SW 1271 (cell line): ENCODE data around the gene NAA80.
"Not testable (repeated sequence)": the region's sequence is repeated elsewhere in the genome, so short reads cannot be mapped to it uniquely, and the experiment has no call there.

ENCODE experiments used
- DNase-seq, 2 experiments: peaks; one replicate each; lab custom pipeline; 2025; lab: John Stamatoyannopoulos, UW

The NAA80 gene

GRCh38 chr3:50314342-50314741 is 15.1 kb upstream of the NAA80 start:
- DNase-seq, result no peak

- not testable (repeated sequence) for DNase-seq
These were observed 12.8 kb upstream of the NAA80 start for GRCh38 chr3:50312041-50312440.

DNA sequence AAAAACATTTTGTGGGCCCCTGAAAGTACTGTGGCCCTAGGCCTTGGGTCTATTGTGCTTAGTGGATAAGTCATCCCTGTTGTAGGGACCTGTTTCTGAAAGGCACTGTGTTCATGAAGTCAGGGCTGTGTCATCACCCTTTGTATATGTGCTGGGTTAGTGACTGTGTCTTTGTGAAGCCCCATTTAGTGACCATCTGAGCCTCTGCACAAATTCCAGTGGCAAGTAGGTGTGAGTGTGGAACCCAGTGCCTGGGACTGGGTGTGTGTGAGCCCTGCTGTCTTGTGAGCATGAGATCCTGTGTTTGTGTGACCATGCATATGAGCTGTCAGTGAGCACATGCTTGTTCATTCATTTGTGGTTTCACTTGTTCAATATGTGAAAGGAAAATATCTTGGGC is 5.4 kb upstream of the NAA80 start:
- DNase-seq, result no peak

- no peak for DNase-seq
These were observed 4.0 kb upstream of the NAA80 start, which contains the start of gene HYAL1 for GRCh38 chr3:50303013-50303815. HYAL1 (minus strand) TSS chr3:50303574; CDS start chr3:50302956, 618 bp downstream.

DNA sequence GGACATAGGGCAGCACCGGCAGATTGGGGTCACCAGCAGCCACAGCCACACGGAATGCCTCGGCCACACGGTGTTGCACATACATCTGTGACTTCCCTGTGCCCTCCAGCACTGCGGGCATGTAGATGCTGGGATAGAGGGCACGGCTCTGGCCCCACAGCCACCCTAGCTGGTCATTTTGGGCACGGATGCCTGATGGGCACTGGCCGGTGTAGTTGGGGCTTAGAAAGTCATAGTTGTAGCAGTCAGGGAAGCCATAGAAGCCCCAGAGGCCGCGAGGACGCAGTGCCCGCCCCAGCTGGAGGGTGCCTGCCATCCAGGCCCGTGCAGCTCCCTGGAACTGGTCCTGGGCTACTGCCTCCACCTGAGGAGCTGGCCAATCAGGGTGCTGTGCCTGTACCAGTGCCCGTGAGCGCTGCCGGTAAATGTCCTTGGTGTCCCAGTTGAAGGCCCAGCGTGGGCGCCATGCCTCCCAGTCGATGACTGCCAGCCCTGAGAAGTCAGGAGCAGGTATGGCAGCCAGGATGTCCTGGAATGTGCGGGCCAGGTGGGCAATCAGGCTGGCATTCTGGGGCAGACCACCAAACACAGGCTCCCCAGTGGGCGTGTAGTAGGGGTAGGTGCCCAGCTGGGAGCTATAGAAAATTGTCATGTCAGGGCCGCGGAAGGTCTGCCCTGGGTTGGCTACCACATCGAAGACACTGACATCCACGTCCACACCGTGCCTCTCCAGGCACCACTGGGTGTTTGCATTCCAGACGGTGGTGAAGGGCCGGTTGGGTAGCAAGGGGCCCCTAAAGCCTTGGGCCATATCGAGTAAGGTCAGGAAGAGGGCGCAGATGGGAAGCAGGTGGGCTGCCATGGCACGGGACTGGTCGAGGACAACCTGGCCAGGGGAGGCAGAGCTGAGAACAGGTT is 3.1 kb upstream of the NAA80 start:
- no peak for DNase-seq

DNA sequence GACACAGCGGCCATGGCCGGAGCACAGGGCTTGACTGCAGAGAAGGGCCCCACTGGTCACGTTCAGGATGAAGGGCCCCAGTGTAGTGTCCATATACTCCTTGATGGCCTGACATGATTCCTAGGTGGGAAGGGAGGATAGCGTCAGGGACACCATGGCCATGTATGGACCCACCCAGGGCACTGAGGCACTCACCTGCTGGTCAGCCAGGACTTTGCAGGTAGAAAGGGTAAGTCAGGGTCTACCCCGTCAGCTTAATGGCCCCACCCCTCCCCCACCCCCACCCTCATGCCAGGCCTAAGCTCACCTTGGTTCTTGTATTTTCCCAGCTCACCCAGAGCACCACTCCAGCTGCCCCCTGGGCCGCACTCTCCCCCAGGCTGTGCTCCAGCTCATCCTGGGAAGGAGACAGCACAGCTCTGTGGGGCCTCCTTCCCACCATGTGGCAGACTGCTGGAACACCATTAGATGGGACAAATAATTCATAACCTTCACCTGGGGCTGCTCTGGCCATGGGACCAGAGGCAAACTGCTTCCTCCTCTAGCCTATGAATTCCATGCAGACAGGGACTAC is 1.6 kb upstream of the NAA80 start:
- DNase-seq, result no peak

DNA sequence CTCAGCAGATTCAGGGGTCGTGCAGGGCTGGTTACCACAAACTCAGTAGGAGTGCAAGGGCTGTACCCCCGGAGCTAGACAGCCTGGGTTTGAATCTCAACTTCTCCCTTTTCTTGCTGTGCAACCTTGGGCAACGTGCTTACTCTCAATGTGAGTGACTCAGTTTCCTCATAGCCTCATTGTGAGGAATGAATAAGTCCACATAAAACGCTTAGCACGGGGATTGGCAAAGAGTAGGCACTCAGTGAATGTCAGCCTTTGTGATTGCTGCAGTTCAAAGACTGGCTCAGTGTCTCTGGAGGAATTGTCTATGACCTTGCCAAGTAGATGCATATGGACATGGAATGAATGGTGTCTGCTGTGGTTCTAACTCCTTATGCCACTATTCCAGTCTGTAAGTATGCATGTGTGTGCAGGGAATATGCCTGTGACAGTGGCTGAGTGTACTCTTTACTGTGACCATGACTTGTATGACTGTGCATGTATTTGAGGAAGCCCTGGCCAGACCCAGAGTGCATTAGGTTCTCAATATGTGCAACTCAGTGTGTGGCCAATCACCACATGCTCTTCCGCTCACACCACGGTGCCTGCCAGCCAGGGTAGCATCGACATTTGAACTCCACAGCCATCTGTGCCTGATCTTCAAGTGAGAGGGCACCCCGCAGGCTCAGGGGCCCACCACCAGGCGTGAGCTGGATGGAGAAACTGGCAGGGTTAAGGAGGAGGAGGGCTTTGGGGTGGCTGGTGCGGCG is 900 bp upstream of the NAA80 start:
- DNase-seq, result no peak

DNA sequence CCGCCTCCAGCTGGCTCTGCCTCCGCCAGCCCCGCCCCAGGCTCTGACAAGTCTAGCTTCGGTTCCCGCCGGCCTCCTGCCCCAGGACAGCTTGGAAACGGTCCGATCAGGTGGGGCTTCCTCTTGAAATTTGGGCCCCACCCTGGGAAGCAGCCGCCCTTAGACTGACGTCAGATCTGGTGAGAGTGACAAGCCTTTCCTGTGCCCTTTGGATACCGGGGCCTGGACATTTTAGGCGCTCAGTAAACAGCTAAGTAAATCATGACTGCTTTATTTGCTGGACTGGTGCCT is 378 bp upstream of the NAA80 start:
- no peak for DNase-seq

DNA sequence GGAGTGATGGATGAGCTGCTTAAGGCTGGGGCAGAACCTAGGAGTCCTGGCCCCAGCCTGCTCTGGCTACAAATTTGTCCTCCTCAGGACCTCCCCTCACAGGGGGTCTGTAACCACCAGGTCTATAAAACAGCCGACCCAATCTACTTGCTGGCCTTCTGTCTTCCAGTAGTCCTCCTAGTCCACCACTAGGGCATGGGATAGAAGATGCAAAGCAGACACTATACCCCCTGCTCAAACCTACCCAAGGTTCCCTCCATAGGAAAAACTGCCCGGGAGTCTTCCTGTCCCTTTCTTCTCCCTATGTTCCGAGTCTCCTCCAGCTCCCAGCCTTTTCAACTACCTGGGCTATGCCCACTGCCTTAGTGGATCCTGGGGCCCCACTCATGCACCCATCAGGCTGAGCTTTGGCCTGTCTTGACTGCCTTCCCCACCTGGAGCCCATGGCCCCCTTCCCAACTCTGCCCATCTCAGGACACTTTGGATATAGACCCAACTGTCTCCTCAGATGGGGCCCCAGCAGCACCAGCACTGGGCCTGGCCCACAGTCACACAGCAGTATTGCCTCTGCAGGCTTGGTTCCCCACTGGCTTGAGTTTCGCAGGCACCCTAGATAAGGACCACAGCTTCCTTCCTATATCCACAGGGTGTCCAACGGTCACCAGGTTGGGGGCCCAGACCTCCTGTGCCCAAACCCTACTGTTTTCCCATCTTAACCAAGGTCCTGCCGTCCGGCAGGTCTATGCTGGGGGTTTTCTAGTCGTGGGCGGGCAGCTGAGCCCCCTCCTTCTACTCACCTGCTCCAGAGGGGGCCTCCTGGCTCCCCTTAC is 1.1 kb downstream of the NAA80 start:
- DNase-seq, result no peak

DNA sequence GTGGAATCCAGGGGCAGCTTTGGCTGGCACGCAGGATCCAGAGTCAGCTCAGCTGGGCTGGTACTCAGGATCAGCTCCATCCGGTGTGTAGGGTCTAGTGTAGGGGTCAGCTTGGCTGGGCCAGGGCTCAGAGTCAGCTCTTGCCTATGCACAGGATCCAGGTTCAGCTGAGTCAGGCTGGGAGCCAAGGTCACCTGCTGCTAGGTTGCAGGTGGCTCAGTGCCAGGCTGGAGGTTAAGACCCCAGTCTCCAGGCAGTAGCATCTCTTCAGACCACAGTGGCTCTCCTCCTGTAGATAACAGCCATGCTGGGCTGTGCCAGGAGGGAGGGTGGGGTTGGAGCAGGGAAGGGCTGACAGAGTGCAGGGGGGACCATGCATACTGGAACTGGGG is 1.8 kb downstream of the NAA80 start:
- DNase-seq, result no peak

- DNase-seq, result no peak
These were observed 2.4 kb downstream of the NAA80 start for GRCh38 chr3:50296721-50297383.

DNA sequence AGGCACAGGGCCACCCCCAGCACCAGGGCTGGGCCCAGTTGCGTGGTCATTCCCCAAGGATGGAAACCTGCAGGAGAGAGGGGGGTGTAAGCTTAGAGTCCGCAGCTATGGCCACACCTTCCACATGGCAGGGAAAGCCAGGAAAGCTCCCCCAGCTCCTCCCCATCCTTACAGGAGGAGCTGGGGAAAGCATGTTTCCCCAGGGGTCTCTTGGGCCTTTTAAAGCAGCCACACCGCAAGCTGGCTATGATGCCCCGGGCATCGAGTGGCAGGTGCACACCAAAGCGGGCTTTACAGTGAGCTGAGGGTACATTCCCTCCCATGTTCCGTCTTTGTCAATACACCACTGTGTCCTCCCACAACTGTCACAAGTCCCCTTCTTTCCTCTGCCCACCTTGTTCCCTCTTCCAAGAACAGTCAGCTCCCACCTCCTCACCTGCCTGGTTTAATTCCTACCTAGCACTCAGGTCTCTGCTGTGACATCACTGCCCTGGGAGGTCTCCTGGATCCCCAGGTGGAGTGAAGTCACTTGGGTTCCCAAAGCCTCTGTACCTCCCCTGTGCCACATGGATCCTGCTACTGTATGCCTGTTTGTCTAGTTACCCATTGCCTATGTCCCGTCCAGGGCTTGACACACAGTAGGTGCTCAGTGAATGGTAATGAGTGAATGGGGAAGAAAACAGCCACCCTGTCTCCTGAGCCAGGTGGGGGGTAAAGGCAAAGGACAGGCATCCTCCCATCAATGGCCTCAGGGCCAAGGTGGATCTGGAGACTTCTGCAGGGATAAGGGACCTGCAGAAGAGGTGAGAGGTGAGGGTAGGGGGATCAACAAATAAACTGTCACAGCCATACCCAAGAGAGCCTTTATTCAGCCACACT is 3.4 kb downstream of the NAA80 start:
- no peak for DNase-seq

- DNase-seq, result no peak
These were observed 4.5 kb downstream of the NAA80 start for GRCh38 chr3:50294492-50295403.

DNA sequence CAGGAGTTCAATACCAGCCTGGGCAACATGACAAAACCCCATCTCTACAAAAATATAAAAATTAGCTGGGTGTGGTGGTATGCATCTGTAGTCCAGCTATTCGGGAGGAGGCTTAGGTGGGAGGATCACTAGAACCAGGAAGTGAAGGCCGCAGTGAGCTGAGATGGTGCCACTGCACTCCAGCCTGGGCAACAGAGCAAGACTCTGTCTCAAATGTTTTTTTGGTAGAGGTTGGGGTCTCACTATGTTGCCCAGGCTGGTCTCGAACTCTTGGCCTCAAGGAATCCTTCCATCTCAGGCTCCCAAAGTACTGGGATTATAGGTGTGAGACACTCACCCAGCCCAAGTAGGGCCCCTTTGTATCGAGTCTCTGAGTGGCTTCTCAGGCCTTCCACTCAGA is 5.1 kb downstream of the NAA80 start:
- DNase-seq, result no peak

DNA sequence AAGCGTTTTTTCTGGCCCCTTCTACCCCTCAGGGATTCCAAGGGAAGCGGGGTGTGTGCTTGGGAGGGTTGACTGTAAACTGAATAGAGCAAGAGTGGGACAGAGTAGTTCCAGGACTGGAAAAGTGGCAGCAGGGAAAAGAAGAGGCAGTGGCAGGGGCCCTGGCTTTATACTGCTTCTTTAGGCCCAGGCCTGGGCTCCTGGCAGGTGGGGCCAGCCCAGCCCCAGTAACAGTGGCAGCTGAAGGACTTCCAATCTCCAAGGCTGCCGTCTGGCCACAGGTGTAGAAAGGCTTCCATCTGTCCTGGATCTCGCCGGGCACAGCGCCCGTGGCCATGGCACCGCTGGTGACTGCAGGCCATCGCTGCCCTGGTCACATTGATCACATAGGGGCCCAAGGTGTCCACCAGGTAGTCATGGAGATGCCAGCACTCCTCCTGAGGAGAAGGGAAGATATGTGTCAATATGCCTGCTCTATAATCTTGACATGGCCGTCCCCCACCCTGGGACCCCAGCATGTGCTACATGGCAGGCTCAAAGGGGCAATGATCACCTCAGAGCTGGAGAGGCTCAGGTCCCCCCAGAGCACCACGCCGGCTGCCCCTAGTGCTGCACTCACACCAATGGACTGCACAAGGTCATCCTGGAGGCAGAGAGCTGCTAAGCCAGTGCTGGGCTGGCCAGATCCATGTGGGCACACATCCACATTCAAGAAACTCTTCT is 6.0 kb downstream of the NAA80 start:
- no peak for DNase-seq

DNA sequence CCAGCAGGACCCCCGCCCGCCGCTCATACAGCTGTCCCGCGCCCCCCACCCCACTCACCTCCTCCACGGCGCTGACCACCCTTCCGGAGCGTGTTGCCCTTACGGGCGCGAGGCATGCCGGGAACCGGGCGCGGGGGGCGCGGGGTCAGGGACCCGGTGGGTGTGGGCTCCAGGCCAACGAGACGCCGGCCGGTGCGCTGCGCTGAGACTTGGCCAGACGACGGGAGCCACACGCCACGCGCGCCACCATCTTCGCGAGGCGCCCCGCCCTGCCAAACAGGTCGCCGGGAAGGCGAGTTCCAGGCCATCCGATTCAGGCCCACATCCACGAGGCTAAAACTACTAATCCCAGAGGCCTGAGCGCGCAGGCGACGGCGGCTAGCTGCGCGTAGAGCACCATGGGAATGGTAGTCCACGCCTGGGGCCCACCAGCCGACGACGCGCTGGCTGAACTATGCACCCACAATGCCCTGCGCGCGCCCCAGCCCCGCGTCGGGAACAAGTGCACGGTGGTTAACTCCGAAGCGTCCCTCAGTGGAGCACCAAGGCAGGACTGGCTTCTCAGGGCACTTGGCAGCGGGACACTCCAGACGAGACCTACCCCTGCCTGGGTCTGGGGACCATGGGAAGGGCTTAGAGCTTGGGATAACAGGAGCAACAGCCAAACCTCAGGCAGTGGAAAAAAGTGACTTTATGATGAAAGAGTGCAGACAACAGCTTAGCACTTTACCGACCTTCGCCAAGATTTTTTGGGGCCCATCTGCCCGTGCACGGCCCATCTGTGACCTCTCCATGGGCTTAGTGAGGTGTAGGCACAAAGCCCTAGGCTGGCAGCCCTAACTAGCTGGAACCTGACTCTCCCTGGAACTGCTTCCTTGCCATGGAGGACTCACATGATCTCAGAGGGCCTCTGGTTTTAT is 6.8 kb downstream of the NAA80 start, which contains the start of gene IFRD2:
Gene IFRD2, minus strand, starts transcription at position 271 of the 920 bp plus-strand sequence. Its CDS starts 155 bp downstream, at position 116.
- DNase-seq, result peak; percentile 74 to 92
